D721Med (cell line): ENCODE measurements around the gene SLC11A1.

Experiments used
- DNase-seq: peaks from one replicate; pipeline ENCODE4 v3.0.0; 2011; ENCODE audit warnings: low spot score; ENCODE audit not compliant: insufficient read length
- FAIRE-seq: peaks from 2 replicates; lab custom pipeline; 2011; peaks lifted over from hg19 to GRCh38; lab: Jason Lieb, UNC
- TF ChIP-seq, protein P1 (sequence below): IDR thresholded peaks from 2 replicates; pipeline ENCODE4 v1.5.1; 2012; ENCODE audit warnings: mild to moderate bottlenecking, control low read depth; ENCODE audit not compliant: insufficient read depth; ENCODE audit errors: missing control alignments

SLC11A1 gene

DNA sequence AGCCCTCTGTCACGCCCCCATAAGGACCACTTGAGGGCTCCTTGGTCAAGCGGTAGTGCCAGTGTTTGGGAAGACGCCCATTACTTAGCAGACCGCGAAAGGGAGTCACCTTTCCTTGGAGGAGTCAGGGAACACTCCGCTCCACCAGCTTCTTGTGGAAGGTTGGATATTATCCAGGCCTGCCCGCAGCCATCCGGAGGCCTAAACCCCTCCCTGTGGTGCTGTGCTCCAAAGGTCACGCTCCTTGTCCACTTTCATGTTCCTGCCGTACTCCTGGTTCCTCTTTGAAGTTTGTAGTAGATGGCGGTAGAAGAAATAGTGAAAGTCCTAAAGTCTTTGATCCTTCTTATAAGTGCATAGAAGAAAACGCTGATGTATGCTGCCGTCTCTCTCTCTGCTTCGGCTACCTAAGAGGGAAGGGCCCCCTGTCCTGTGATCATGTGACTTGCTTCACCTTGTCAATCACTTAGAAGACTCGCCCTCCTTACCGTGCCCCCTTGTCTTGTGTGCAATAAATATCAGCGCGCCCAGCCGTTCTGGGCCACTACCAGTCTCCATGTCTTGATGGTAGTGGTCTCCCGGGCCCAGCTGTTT, 27.1 kb upstream of the SLC11A1 start:
- TF ChIP-seq, protein P1, sequence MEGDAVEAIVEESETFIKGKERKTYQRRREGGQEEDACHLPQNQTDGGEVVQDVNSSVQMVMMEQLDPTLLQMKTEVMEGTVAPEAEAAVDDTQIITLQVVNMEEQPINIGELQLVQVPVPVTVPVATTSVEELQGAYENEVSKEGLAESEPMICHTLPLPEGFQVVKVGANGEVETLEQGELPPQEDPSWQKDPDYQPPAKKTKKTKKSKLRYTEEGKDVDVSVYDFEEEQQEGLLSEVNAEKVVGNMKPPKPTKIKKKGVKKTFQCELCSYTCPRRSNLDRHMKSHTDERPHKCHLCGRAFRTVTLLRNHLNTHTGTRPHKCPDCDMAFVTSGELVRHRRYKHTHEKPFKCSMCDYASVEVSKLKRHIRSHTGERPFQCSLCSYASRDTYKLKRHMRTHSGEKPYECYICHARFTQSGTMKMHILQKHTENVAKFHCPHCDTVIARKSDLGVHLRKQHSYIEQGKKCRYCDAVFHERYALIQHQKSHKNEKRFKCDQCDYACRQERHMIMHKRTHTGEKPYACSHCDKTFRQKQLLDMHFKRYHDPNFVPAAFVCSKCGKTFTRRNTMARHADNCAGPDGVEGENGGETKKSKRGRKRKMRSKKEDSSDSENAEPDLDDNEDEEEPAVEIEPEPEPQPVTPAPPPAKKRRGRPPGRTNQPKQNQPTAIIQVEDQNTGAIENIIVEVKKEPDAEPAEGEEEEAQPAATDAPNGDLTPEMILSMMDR, result no peak
- DNase-seq, result no peak
- no peak for FAIRE-seq

DNA sequence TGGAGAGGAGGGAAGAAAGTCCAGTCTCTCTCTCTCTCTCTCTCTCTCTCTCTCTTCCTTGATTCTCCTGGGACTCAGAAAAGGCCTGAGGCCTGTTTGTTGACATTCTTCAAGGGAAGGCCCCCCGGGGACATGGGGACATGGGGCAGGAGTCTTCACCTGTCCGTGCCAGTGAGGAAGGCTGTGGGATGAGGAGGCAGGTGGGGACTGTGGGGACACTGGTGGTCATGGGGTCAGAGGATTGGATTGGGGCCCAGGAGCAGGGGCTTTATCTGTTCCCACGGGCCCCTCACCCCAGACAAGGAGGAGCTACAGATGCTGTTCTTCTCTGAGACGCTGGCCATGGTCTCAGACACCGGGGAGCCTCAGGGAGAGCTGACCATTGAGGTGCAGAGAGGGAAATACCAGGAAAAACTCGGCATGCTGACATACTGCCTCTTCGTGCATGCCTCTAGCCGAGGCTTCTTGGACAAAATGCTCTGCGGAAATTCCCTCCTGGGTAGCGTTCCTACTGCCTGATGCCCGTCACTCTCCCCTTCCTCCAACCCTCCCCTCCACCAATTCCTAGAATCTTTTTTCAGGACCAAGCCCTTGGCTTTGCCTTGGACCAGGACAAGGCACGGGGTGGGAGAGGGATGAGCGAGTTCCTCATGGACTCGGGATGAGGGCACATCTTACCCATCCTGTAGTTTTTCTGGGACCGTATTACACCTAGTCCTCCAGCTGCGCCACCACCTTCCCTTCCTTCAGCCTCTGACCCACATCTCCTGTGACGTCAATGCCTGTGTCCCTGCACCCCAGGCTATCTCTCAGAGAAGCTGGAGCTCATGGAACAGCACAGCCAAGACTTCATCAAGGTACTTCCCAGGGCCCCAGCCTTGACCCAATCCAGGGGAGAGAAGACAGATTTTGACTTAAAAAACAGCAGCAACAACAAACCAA, 24.6 kb upstream of the SLC11A1 start:
- TF ChIP-seq, protein P1, result no peak
- DNase-seq (no peak), FAIRE-seq (no peak)

GRCh38 chr2:218360453-218360852, 21.6 kb upstream of the SLC11A1 start:
- DNase-seq, result no peak
- no peak for FAIRE-seq
- TF ChIP-seq, protein P1, result no peak

DNA sequence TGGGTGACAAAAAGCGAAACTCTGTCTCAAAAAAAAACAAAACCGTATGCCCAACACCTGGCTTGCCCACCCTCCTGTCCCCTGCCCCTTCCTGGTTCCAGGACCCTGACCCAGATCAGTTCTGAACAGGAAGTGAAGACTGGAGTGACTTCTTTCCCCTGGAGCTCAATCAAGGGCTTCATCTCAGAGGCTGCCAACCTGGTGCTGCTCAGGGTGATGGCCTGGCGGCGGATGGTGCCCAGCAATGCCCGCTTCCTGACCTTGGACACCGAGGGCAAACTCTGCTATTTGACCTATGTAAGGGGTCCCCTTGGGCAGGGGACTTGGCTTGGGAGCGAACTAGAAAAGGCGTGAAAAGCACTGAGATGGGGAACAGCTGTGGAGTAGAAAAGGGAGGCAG, 19.5 kb upstream of the SLC11A1 start:
- no peak for DNase-seq
- FAIRE-seq, result no peak
- TF ChIP-seq, protein P1, result no peak

DNA sequence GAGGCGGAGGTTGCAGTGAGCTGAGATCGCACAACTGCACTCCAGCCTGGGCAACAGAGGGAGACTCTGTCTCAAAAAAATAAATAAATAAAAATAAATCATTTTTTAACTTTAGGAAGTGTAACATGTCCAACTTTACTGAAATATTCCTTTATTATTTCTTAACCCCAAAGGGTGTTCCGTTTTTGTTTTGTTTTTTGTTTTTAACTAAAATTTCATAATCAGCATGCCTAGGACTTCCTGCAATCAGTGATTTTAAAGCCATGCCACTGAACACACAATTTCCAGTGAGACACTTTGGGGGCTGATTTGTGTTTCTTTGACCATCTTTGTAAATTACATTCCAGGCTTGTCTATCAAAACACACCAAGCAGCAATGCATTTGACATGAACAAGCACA, 18.3 kb upstream of the SLC11A1 start:
- TF ChIP-seq, protein P1, result no peak
- FAIRE-seq (no peak), DNase-seq (peak; percentile 4)

- FAIRE-seq (no peak), DNase-seq (peak; percentile 13)
- TF ChIP-seq, protein P1, result no peak
Measured at GRCh38 chr2:218364196-218364595, 17.9 kb upstream of the SLC11A1 start.
